ENCODE measurements around the gene IFITM2.

GRCh38 chr11:330694-331357, 23.2 kb downstream of the IFITM2 start:
- TF ChIP-seq CTCF (IDR thresholded peaks at IDR 0.05) (no peak), POLR2A (IDR thresholded peaks at IDR 0.05) (no peak)

All from body of pancreas (tissue), 4 donors.